Panc1 (cell line): ENCODE measurements around the gene PTGIS. TPM values are rescaled to one million over a fixed set of nuclear protein-coding genes. Genes with fewer than 3 reads are reported as not detected.

ENCODE experiments used
- ATAC-seq: fragments of 200-7000 bp; cut with Tn5 transposase; 2 replicates; pipeline ENCODE4 v1.9.1; 2020; ENCODE audit warnings: mild to moderate bottlenecking, moderate library complexity
- BruUV-seq: library from RNA; stranded (reverse); fragments of 400-500 nt; replicated peaks from 2 replicates; lab custom pipeline; 2021; lab: Mats Ljungman, UMichigan
- CTCF ChIA-PET: fragments of 300-600 bp; sonication (Branson Sonifier 250); formaldehyde crosslinking; loops from one replicate; lab custom pipeline; 2022; ENCODE audit warnings: antibody characterized with exemption; lab: Charles Lee
- POLR2A ChIA-PET: fragments of 300-600 bp; sonication (Branson Sonifier 250); formaldehyde crosslinking; loops from one replicate; lab custom pipeline; 2022; ENCODE audit warnings: antibody characterized with exemption; lab: Charles Lee
- DNase-seq: peaks from one replicate; pipeline ENCODE4 v3.0.0-alpha.2; 2010; ENCODE audit warnings: low read depth, low spot score
- H3K27ac ChIP-seq: 2 replicates; pipeline ENCODE4 v1.5.1; 2011; ENCODE audit warnings: mild to moderate bottlenecking, low read length, inconsistent platforms
- H3K27me3 ChIP-seq: fragments of 200-500 bp; sonication (Bioruptor generic); 2 replicates; pipeline ENCODE4 v1.6.0; 2014; ENCODE audit warnings: low read length, inconsistent platforms; ENCODE audit not compliant: control insufficient read depth, insufficient read depth
- H3K36me3 ChIP-seq: fragments of 200-500 bp; sonication (Bioruptor generic); 2 replicates; pipeline ENCODE4 v1.5.1; 2014; ENCODE audit warnings: inconsistent platforms, mild to moderate bottlenecking, low read length, moderate library complexity; ENCODE audit not compliant: control insufficient read depth, insufficient read depth
- H3K4me1 ChIP-seq: 2 replicates; pipeline ENCODE4 v1.5.1; 2011; ENCODE audit warnings: inconsistent platforms, mild to moderate bottlenecking, low read length, moderate library complexity; ENCODE audit not compliant: control insufficient read depth, insufficient read depth
- H3K4me3 ChIP-seq, 2 experiments: 2 replicates each; pipeline ENCODE4 v1.5.1; 2011 to 2012; ENCODE audit warnings: low read depth in 2 of 2, low read length in 2 of 2, mild to moderate bottlenecking in 2 of 2, inconsistent platforms in 1 of 2, moderate library complexity in 1 of 2
- H3K9me3 ChIP-seq: fragments of 200-500 bp; sonication (Bioruptor generic); 2 replicates; pipeline ENCODE4 v1.5.1; 2014; ENCODE audit warnings: low read depth, mild to moderate bottlenecking, inconsistent platforms, low read length, moderate library complexity; ENCODE audit not compliant: control insufficient read depth, insufficient read depth
- POLR2AphosphoS5 ChIP-seq: IDR thresholded peaks from 2 replicates; pipeline ENCODE4 v1.6.1; 2012; ENCODE audit warnings: mild to moderate bottlenecking, low read depth, low read length, moderate library complexity
- REST ChIP-seq, 2 experiments: IDR thresholded peaks; 2 replicates each; pipeline ENCODE4 v1.6.1; 2011 to 2012; ENCODE audit warnings: low read depth in 2 of 2, control low read depth in 1 of 2, low read length in 1 of 2, mild to moderate bottlenecking in 1 of 2, moderate library complexity in 1 of 2; ENCODE audit not compliant: insufficient read depth in 1 of 2
- SIN3A ChIP-seq: IDR thresholded peaks from 2 replicates; pipeline ENCODE4 v1.6.1; 2012; ENCODE audit warnings: low read depth, mild to moderate bottlenecking, low read length, moderate library complexity, borderline replicate concordance; ENCODE audit not compliant: insufficient read depth
- TCF7L2 ChIP-seq: IDR thresholded peaks from 2 replicates; pipeline ENCODE4 v1.6.1; 2011; ENCODE audit warnings: mild to moderate bottlenecking, low read depth, low read length, inconsistent platforms
- in situ Hi-C: cut with HindIII; loops from 2 replicates; pipeline ENCODE4 v1.10.0; 2016; ENCODE audit warnings: low sequenced_read_pairs, low pct_unique_long_range_greater_than_20kb
- intact Hi-C: fragments of 100-400 bp; cut with micrococcal nuclease; formaldehyde crosslinking; loops from one replicate; pipeline ENCODE4 v1.10.0; 2022; ENCODE audit not compliant: unreplicated experiment
- total RNA-seq: library from RNA; stranded (reverse); gene quantifications from one replicate; pipeline ENCODE4 v1.2.1, GENCODE V29; 2021; ENCODE audit not compliant: unreplicated experiment
- TF ChIP-seq, protein P1 (sequence below): fragments of 450-650 bp; IDR thresholded peaks from 2 replicates; pipeline ENCODE4 v1.5.1; 2017; ENCODE audit warnings: mild to moderate bottlenecking

Gene PTGIS
- total RNA-seq, 1 experiment from 2014 or later, result 4.4 TPM

DNA sequence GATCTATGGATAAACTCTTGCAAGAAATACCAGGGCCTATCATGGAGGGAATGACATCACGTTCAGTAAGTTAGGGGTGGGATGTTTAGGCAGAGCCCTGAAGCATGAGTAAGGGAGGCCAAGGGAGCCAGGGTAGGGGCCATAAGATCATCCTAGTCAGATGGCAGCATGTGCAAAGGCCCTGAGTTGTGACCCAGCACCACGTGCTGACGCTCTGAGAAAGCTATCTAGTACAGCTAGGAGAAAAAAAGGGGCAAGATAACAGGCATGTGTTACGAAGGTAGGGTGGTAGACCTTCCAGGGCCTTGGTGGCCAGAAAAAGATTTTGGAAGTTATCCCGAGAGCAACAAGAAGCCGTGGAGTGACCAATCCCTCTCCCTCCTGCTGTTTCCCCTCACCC is 107.8 kb downstream of the PTGIS start:
- Histone ChIP-seq H3K9me3 (no peaks in the 10 kb centered on the region), H3K27me3 (no peaks in the 10 kb centered on the region), H3K4me3 (no peak overlapping the region), H3K4me1 (no peaks in the 10 kb centered on the region), H3K36me3 (no peaks in the 10 kb centered on the region), H3K27ac (no peak overlapping the region)
- in situ Hi-C loops, result no loop called here
- DNase-seq, result no peak
- ChIA-PET CTCF (no interaction called here), POLR2A (interaction anchor here (0.6 kb wide), 1 partner anchor 473 kb away, joined by 15 read pairs; no protein-coding TSS in a partner anchor)
- BruUV-seq, result no TSS peak
- intact Hi-C loops, result no loop called here
- TF ChIP-seq REST (IDR thresholded peaks at IDR 0.05; ENCODE audit: insufficient read depth in 1 of 2, low read depth in 2 of 2, low read length in 1 of 2) (no peak), POLR2AphosphoS5 (no peak), TCF7L2 (no peak), SIN3A (no peak)
- TF ChIP-seq, protein P1, sequence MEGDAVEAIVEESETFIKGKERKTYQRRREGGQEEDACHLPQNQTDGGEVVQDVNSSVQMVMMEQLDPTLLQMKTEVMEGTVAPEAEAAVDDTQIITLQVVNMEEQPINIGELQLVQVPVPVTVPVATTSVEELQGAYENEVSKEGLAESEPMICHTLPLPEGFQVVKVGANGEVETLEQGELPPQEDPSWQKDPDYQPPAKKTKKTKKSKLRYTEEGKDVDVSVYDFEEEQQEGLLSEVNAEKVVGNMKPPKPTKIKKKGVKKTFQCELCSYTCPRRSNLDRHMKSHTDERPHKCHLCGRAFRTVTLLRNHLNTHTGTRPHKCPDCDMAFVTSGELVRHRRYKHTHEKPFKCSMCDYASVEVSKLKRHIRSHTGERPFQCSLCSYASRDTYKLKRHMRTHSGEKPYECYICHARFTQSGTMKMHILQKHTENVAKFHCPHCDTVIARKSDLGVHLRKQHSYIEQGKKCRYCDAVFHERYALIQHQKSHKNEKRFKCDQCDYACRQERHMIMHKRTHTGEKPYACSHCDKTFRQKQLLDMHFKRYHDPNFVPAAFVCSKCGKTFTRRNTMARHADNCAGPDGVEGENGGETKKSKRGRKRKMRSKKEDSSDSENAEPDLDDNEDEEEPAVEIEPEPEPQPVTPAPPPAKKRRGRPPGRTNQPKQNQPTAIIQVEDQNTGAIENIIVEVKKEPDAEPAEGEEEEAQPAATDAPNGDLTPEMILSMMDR, result no peak
- 0 out of 2 replicates have a peak, but pooled peaks have one; percentile 35 for ATAC-seq

- intact Hi-C loops (no loop called here), in situ Hi-C loops (no loop called here)
- ChIA-PET CTCF (no interaction called here), POLR2A (no interaction called here)
- no peaks in the 10 kb centered on the region for H3K9me3 ChIP-seq
- TF ChIP-seq REST (IDR thresholded peaks at IDR 0.05; ENCODE audit: insufficient read depth in 1 of 2, low read depth in 2 of 2, low read length in 1 of 2), result no peak
- no peak for TF ChIP-seq TCF7L2
- TF ChIP-seq, protein P1, result no peak
- TF ChIP-seq POLR2AphosphoS5, result no peak
- no peak for TF ChIP-seq SIN3A
- DNase-seq (no peak), ATAC-seq (no peak)
- no peaks in the 10 kb centered on the region for H3K27me3 ChIP-seq
- BruUV-seq, result no TSS peak
- no peaks in the 10 kb centered on the region for H3K36me3 ChIP-seq
- no peak overlapping the region for H3K27ac ChIP-seq
- no peak overlapping the region for H3K4me3 ChIP-seq
- H3K4me1 ChIP-seq, result no peaks in the 10 kb centered on the region
Measured at GRCh38 chr20:49459684-49460083, 108.3 kb downstream of the PTGIS start.
